IPS-20b (cell line): ENCODE data around the gene SREBF1.
"Not testable (repeated sequence)": the region's sequence is repeated elsewhere in the genome, so short reads cannot be mapped to it uniquely, and the experiment has no call there.

Experiments used
- H3K27ac ChIP-seq: one replicate; pipeline ENCODE4 v1.5.1; 2013; ENCODE audit warnings: low read length
- H3K27me3 ChIP-seq: 2 replicates; pipeline ENCODE4 v1.6.1; 2013; ENCODE audit warnings: mild to moderate bottlenecking, low read length, inconsistent platforms; ENCODE audit not compliant: insufficient read depth
- H3K36me3 ChIP-seq: 2 replicates; pipeline ENCODE4 v1.6.1; 2013; ENCODE audit warnings: low read depth, mild to moderate bottlenecking, inconsistent platforms, low read length, moderate library complexity; ENCODE audit not compliant: insufficient read depth
- H3K4me1 ChIP-seq: 2 replicates; pipeline ENCODE4 v1.6.1; 2013; ENCODE audit warnings: mild to moderate bottlenecking, control low read depth, inconsistent platforms, low read length, moderate library complexity; ENCODE audit not compliant: insufficient read depth
- H3K4me3 ChIP-seq: 2 replicates; pipeline ENCODE4 v1.5.1; 2013; ENCODE audit warnings: mild to moderate bottlenecking, low read length, inconsistent platforms
- H3K9ac ChIP-seq: 2 replicates; pipeline ENCODE4 v1.6.1; 2013; ENCODE audit warnings: low read depth, mild to moderate bottlenecking, inconsistent platforms, low read length, moderate library complexity
- H3K9me3 ChIP-seq: 2 replicates; pipeline ENCODE4 v1.6.1; 2013; ENCODE audit warnings: mild to moderate bottlenecking, low read depth, low read length, inconsistent platforms; ENCODE audit not compliant: insufficient read depth

The SREBF1 gene

DNA sequence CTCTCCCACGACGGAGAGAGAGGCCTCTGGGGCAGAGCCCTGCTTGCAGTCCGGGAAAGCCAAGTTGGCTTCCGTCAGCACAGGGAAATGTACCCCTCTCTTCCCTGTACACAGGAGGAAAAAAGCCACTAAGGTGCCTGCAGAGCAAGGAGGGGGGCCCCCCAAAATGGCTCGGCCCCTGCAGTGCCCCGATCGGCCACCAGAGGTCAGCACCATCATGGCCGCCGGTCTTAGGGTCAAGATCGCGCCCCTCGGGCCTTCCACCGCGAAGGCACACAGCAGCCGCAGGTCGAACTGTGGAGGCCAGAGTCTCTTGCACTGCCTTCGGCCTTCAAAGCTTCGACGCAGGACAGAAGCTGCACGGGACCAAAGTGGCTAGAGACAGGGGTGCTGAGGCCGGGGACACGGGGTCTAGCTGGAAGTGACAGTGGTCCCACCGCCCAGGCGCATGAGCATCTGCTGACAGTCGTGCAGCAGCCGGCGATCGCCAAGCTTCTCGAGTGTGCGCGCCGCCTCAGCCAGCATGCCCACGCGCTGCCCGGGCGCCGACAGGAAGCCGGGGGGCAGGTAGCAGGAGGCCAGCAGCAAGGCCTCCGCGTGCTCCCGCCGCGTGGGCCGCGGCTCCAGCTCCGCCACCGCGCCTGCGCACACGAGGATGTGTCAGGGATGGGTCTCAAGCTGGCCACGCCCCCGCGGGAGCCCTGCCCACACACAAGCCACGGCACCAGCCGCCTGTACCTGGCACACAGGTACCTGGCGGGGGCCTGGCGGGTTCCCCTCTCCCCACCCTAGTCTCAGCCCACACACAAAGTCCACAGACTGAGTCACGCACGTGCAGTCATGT, 24.4 kb downstream of the SREBF1 start:
- H3K27ac ChIP-seq: no peak overlapping the region
- no peaks in the 10 kb centered on the region for H3K9me3 ChIP-seq
- H3K4me1 ChIP-seq: peaks cover 8% of the 10 kb centered on the region; the same call in 1 of the 2 replicates
- H3K27me3 ChIP-seq: peaks cover 34% of the 10 kb centered on the region
- H3K36me3 ChIP-seq: peaks cover 41% of the 10 kb centered on the region
- 0 out of 2 replicates have a peak overlapping the region, but pooled peaks have one; percentile 24 for H3K4me3 ChIP-seq
- H3K9ac ChIP-seq: no peak overlapping the region

DNA sequence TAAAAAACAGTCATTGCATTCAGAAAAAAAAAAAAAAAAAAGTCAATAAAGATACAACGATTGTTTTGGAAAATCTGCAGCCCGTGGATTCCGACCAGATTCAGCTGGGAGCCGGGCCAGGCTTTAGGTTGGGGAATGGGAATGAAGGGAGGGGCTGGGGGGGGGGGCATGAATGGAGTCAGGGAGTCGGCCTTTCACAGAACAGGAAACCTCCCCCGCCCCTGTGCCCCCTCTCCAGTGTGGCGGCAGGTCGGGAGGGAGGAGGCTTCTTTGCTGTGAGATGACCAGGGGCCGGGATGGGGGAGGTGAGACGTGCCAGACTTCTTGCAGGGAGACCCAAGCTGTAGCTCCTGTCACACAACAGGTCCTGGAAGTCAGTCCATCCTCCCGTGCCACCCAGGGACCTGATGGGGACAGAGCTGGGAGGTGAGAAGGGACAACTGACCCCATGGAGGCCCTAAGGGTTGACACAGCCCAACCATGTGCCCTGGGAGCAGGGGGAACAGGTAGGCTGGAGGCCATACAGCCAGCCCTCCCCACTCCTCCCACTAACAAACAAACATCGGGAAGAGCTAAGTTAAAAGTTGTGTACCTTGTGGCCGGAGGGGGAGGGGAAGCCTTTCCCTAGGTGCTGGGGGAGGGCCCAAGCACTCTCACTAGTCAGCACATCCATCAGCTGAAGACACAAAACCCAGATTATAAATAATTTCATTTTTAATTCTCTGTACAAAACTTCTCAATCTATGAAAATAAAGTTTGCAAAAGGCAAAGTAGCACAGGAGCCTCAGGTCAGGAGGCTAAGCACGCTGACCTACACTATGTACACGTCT, 25.2 kb downstream of the SREBF1 start:
- Histone ChIP-seq H3K4me1 (peaks cover 8% of the 10 kb centered on the region; the same call in 1 of the 2 replicates), H3K4me3 (peak overlapping the region; percentile 24), H3K27me3 (peaks cover 35% of the 10 kb centered on the region), H3K36me3 (peaks cover 33% of the 10 kb centered on the region), H3K9ac (no peak overlapping the region), H3K27ac (no peak overlapping the region), H3K9me3 (no peaks in the 10 kb centered on the region)

DNA sequence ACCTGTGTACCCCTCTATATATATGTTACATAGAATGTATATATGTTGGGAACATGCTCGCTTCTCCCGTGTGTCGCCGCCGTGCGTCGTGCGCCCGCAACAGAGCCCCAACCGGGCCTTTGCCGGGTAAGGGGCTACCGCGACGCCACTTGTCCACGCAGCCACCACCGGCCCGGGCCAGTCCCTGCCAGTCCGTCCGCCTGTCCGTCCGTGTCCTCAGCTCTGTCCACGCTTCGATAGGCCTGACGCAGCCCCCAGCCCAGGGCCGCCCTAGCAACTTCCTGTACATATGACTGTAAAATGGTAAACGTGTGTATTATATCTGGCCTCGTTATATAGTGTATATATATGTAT, 25.9 kb downstream of the SREBF1 start:
- H3K36me3 ChIP-seq: peaks cover 28% of the 10 kb centered on the region
- peaks cover 40% of the 10 kb centered on the region for H3K27me3 ChIP-seq
- H3K4me3 ChIP-seq: peak overlapping the region; percentile 72
- H3K4me1 ChIP-seq: peaks cover 8% of the 10 kb centered on the region; the same call in 1 of the 2 replicates
- no peaks in the 10 kb centered on the region for H3K9me3 ChIP-seq
- H3K9ac ChIP-seq: peak overlapping the region; percentile 57; the same call in 1 of the 2 replicates
- H3K27ac ChIP-seq: no peak overlapping the region

DNA sequence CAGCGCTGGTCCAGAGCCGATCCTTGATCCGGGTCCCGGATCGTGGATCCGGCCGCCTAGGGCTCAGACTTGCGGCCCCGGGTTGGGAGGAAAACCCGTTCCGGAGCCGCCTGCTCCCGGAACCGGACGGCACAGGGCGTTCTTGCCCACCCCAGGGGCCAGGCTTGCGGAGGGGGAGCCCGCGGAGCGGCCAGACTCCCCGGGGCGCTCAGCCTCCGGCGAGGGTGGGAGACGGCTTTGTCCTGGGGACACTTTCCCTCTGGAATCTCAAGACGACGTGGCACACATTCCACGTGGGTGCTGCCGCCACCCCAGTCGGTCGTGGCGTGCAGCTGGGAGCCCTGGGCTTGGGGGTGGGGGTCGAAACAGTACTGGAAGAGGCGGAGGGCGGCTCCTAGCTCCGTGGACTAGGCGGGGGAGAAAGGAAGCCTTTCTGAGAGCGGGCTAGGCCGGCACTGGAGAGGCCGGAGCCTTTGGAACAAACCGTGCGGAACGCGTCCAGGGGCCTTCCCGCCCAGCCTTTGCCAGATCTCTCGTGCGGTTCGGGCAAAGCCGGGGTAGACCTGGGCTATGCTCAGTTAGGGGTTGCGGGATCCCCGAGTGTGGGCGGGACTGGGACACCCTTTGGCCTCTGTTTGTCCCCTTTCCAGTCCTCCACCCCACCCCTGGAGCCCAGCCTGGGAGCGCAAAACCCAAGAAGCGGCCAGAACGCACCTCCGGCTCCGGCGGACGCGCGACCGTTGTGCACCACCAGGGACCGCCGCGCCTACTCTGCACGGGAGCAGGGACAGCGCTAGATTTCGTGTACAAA, 26.5 kb downstream of the SREBF1 start:
- H3K4me1 ChIP-seq: peaks cover 8% of the 10 kb centered on the region; the same call in 1 of the 2 replicates

DNA sequence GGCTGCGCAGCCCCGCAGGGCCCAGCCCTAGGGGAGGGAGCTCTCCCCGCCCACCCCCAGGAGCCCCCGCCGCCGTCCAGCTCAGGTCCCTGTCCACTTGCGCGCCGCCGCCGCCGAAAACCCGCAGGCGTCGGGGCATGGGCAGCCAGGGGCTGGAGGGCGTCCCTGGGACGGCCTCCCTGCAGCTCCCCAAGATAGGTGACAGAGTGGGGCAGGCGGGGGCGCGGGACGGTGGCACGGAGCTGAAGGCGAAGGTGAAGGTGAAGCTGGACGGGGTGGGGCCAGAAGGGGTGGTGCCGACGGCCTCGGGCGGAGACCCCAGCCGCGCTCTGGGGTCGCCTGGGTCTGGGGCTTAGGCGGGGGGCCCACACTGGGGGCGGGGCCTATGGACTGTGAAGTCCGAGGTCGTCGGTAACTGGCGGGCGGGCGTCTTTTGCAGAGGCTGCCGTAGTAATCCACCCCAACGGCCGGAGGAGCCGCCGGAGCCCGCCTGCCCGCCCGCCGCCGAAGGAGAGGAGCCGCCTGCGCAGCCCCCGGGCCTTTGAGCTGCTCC, 27.2 kb downstream of the SREBF1 start:
- H3K9ac ChIP-seq: peak overlapping the region; percentile 57; the same call in 1 of the 2 replicates
- H3K4me1 ChIP-seq: peaks cover 8% of the 10 kb centered on the region; the same call in 1 of the 2 replicates
- peak overlapping the region; percentile 72; the same call in 1 of the 2 replicates for H3K4me3 ChIP-seq

More for the DNA sequence above, 26.5 kb downstream of the SREBF1 start:
- H3K9me3 ChIP-seq: no peaks in the 10 kb centered on the region
- peaks cover 22% of the 10 kb centered on the region for H3K36me3 ChIP-seq
- peak overlapping the region; percentile 72 for H3K4me3 ChIP-seq
- peak overlapping the region; percentile 57; the same call in 1 of the 2 replicates for H3K9ac ChIP-seq
- peaks cover 40% of the 10 kb centered on the region for H3K27me3 ChIP-seq
- no peak overlapping the region for H3K27ac ChIP-seq

DNA sequence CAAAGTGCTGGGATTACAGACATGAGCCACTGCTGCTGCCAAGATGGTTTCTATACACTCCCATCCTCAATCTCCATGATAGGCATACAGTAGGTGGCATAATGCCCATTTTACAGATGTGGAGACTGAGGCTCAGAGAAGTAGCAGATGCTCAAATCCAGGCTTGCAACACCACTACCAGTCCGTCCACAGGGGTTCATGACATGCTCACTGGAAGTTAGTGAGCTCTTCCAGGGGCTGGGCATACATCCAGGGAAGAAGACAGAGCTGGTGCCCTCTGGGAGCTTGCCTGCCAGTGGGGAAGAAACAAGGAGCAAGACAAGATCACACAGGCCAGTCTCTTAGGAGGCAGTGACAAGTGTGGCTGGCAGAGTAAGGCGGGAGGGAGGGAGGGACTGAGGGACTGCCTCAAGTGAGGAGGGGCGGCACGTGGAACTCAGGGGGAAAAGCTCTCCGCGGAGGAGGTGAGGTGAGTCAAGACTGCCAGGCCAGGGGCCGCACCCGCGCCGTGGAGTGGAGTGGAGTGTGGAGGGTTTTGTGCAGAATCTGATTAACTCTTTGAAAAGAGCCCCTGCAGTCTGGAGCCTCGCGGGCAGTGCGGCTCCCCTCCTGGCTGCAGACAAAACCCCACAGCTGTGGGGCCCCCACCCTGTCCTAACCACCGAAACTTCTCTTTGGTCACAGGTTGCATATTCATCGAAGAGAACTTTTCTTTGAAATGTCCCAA, 27.9 kb downstream of the SREBF1 start:
- H3K27me3 ChIP-seq: peaks cover 40% of the 10 kb centered on the region
- no peaks in the 10 kb centered on the region for H3K9me3 ChIP-seq
- no peak overlapping the region for H3K9ac ChIP-seq
- H3K4me1 ChIP-seq: peaks cover 8% of the 10 kb centered on the region; the same call in 1 of the 2 replicates
- no peak overlapping the region for H3K4me3 ChIP-seq
- no peak overlapping the region for H3K27ac ChIP-seq
- peaks cover 8% of the 10 kb centered on the region for H3K36me3 ChIP-seq

More for the DNA sequence above, 27.2 kb downstream of the SREBF1 start:
- H3K27me3 ChIP-seq: peaks cover 40% of the 10 kb centered on the region
- H3K9me3 ChIP-seq: no peaks in the 10 kb centered on the region
- no peak overlapping the region for H3K27ac ChIP-seq
- H3K36me3 ChIP-seq: peaks cover 15% of the 10 kb centered on the region

DNA sequence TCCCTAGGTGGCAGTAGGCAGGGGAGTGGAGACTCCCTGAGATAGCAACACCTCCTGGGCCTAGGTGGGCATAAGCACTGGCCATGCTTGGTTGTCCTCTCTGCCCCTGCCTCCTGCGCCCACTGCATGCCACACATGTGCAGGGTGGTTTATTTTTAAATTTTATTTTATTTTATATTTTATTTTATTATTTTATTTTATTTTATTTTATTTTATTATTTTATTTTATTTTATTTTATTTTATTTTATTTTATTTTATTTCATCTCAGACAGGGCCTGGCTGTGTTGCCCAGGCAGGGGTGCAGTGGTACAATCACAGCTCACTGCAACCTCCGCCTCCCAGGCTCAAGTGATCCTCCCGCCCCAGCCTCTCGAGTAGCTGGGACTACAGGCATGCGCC, 28.6 kb downstream of the SREBF1 start:
- not testable (repeated sequence) for H3K4me3 ChIP-seq, H3K36me3 ChIP-seq, H3K9ac ChIP-seq, H3K9me3 ChIP-seq, H3K27ac ChIP-seq, H3K4me1 ChIP-seq
- peaks cover 40% of the 10 kb centered on the region for H3K27me3 ChIP-seq

DNA sequence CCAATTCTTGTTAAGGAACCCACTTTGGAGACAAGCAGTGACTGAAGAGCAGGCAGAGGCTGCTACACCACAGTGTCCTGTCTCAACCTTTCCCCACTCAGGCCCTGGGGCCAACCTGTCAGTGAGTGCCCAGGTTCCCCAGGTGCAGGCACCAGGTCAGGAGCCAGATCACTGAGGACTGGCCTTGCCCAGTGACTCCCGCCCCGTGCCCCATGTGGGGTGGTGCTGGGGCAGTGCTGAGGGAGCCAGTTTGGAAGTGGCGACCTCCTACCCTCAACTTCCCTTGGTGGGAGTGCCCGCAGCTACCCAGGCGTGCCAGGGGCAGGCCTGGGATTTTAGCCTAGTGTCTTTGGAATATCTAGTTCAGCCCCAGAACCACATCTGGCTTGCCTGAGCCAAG, 29.3 kb downstream of the SREBF1 start:
- Histone ChIP-seq H3K27me3 (peaks cover 40% of the 10 kb centered on the region), H3K9me3 (no peaks in the 10 kb centered on the region), H3K4me1 (peaks cover 8% of the 10 kb centered on the region; the same call in 1 of the 2 replicates), H3K9ac (no peak overlapping the region), H3K4me3 (no peak overlapping the region), H3K27ac (no peak overlapping the region), H3K36me3 (no peaks in the 10 kb centered on the region; the same call in 1 of the 2 replicates)

DNA sequence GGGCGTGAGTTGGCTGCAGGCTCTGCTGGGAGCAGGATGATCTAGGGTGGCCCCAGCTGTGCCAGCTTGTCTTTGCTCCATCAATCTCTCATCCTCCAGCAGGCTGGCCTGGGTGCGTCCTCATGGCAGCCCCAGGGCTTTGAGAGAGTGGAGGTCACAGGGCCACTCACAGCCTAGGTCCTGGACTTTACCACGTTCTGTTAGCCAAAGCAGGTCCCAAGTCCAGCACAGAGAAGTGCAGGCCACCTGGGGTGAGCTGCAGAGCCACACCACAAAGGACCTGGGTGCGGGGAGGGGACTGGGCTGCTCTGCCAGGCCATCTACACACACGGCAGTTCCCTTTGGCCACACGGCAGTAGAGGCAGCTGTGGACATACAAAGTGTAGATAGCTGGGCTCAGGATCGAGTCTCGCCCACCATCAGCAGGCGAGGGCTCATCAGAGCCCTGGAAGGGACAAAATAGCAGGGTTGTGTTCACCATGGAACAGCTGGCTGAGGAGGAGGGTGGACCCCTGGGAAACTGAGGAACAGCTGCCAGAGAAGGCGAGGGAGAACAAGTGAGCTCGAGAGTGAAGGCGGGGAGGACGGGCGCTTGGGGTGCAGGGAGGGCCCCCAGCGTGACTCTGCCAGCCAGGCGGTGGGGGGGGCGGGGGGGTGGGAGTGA, 30.0 kb downstream of the SREBF1 start:
- H3K27me3 ChIP-seq: peaks cover 40% of the 10 kb centered on the region
- H3K4me1 ChIP-seq: peaks cover 4% of the 10 kb centered on the region; the same call in 1 of the 2 replicates
- H3K27ac ChIP-seq: no peak overlapping the region
- no peaks in the 10 kb centered on the region for H3K9me3 ChIP-seq
- H3K36me3 ChIP-seq: no peaks in the 10 kb centered on the region; the same call in 1 of the 2 replicates
- H3K9ac ChIP-seq: no peak overlapping the region
- H3K4me3 ChIP-seq: no peak overlapping the region

DNA sequence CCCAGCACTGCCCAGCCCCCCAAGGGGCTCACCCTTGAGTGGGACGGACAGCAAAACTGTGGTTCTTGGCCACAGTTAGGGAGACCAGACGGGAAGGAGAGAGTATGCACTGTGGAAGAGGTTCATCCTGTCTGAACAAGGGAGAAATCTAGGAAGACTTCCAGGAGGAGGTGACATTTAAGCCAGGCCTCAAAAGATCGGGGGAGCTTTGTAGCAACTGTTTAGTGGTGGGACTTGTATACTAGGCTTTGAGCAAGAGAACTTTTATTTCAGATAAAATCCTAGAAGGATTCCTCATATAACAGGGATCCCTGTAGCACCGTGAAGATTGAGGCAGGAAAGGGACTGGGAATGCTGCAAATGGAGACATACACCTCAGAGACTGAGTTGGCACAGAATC, 30.8 kb downstream of the SREBF1 start:
- Histone ChIP-seq H3K36me3 (no peaks in the 10 kb centered on the region), H3K4me1 (no peaks in the 10 kb centered on the region; the same call in 1 of the 2 replicates), H3K4me3 (no peak overlapping the region), H3K27me3 (peaks cover 35% of the 10 kb centered on the region), H3K27ac (no peak overlapping the region), H3K9me3 (no peaks in the 10 kb centered on the region), H3K9ac (no peak overlapping the region)
